Measurements from ENCODE around the gene PLCL1.

- TF ChIP-seq POLR2A (IDR thresholded peaks at IDR 0.05) (no peak), CTCF (IDR thresholded peaks at IDR 0.05) (no peak), POLR2AphosphoS5 (IDR thresholded peaks at IDR 0.05) (no peak)
These were observed 62.6 kb downstream of the PLCL1 start for GRCh38 chr2:197867033-197867432.
